Dendritic cell treated with granulocyte-macrophage colony-stimulating factor and Interleukin-4, amounts not matched to agents 40 ng/mL and 50 ng/mL, for 4 days (primary cell): ENCODE data around the gene CALHM5.
A peak's percentile ranks its signal among the peaks of the same experiment; 100 is the strongest.

Experiments used
- H3K27ac Mint-ChIP-seq: one replicate; pipeline ENCODE4 v1.8.0; 2022; ENCODE audit warnings: mild to moderate bottlenecking, mixed read lengths
- H3K27me3 Mint-ChIP-seq: one replicate; pipeline ENCODE4 v1.8.0; 2022; ENCODE audit warnings: mild to moderate bottlenecking, mixed read lengths
- H3K36me3 Mint-ChIP-seq: one replicate; pipeline ENCODE4 v1.8.0; 2022; ENCODE audit warnings: low read depth, mixed read lengths
- H3K4me1 Mint-ChIP-seq: one replicate; pipeline ENCODE4 v1.8.0; 2022; ENCODE audit warnings: low read depth, mixed read lengths
- H3K4me3 Mint-ChIP-seq: one replicate; pipeline ENCODE4 v1.8.0; 2022; ENCODE audit warnings: mild to moderate bottlenecking, moderate library complexity, mixed read lengths
- H3K9me3 Mint-ChIP-seq: one replicate; pipeline ENCODE4 v1.8.0; 2022; ENCODE audit warnings: mixed read lengths
- intact Hi-C: fragments of 100-400 bp; cut with micrococcal nuclease; formaldehyde crosslinking; loops from one replicate; pipeline ENCODE4 v1.15.0; 2022

The CALHM5 gene, protein sequence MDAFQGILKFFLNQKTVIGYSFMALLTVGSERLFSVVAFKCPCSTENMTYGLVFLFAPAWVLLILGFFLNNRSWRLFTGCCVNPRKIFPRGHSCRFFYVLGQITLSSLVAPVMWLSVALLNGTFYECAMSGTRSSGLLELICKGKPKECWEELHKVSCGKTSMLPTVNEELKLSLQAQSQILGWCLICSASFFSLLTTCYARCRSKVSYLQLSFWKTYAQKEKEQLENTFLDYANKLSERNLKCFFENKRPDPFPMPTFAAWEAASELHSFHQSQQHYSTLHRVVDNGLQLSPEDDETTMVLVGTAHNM

GRCh38 chr6:116511424-116512110 lies at the start of gene CALHM5:
Gene CALHM5, plus strand, starts transcription at chr6:116511639. Its CDS starts 58 bp downstream, at chr6:116511697.
- Mint-ChIP-seq H3K27ac (no peak within 1 kb of the TSS), H3K27me3 (peaks cover 3% of the 10 kb centered on the region), H3K9me3 (peaks cover 15% of the 10 kb centered on the region), H3K4me3 (no peak within 1 kb of the TSS), H3K36me3 (no peaks in the 10 kb centered on the region), H3K4me1 (peaks cover 6% of the 10 kb centered on the region)
- intact Hi-C loops, result no loop called here

GRCh38 chr6:116461932-116462885 lies 49.2 kb upstream of the CALHM5 start:
- peak overlapping the region; percentile 73 for H3K4me3 Mint-ChIP-seq
- intact Hi-C loops, result no loop called here
- H3K9me3 Mint-ChIP-seq, result no peaks in the 10 kb centered on the region
- no peaks in the 10 kb centered on the region for H3K36me3 Mint-ChIP-seq
- H3K4me1 Mint-ChIP-seq, result peaks cover 78% of the 10 kb centered on the region
- H3K27me3 Mint-ChIP-seq, result peaks cover 5% of the 10 kb centered on the region
- peak overlapping the region; percentile 93 for H3K27ac Mint-ChIP-seq

GRCh38 chr6:116463301-116463700 lies 48.1 kb upstream of the CALHM5 start:
- Mint-ChIP-seq H3K4me1 (peaks cover 70% of the 10 kb centered on the region), H3K4me3 (no peak overlapping the region), H3K9me3 (no peaks in the 10 kb centered on the region), H3K27me3 (peaks cover 5% of the 10 kb centered on the region), H3K27ac (no peak overlapping the region), H3K36me3 (no peaks in the 10 kb centered on the region)
- intact Hi-C loops, result no loop called here

DNA sequence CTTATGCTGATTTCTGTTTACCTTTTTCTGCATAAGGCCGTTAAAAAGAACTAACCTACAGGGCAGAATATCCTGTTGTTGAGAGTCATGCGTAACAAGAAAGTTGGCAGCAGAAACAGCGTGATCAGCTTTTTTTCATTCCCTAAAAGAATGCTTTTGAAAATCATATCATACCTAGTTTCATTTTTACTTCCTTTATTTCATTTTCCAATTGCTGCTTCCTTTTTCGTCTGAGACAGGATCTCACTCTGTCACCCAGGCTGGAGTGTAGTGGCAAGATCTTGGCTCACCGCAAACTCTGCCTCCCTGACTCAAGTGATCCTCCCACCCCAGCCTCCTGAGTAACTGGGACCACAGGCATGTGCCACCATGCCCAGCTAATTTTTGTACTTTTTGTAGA lies 46.2 kb upstream of the CALHM5 start:
- H3K36me3 Mint-ChIP-seq, result no peaks in the 10 kb centered on the region
- H3K4me1 Mint-ChIP-seq, result peaks cover 58% of the 10 kb centered on the region
- no peaks in the 10 kb centered on the region for H3K9me3 Mint-ChIP-seq
- peak overlapping the region; percentile 82 for H3K27ac Mint-ChIP-seq
- no peak overlapping the region for H3K4me3 Mint-ChIP-seq
- intact Hi-C loops, result loop anchor here (2.0 kb wide), 1 partner anchor 14 kb away; no protein-coding TSS in a partner anchor
- no peaks in the 10 kb centered on the region for H3K27me3 Mint-ChIP-seq

DNA sequence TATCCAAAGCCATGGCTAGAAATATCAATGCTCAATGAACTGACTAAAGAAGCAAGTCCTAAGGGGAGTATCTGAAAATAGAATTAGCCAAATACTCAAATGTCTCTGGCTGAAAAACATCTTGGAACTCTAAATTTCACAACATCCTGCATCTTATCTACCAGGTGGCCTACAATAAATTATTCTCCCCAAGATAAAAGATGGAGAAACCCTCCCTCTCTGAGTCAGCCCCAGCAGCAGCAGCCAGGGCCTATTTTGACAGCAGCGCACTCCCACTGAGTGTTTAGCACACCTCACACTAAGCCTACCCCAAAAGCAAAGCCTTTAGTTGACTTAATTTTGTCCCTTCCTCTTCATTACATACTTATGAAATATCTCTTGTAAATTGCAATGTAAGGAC lies 44.3 kb upstream of the CALHM5 start:
- H3K27me3 Mint-ChIP-seq, result no peaks in the 10 kb centered on the region
- no peak overlapping the region for H3K4me3 Mint-ChIP-seq
- no peaks in the 10 kb centered on the region for H3K36me3 Mint-ChIP-seq
- intact Hi-C loops, result no loop called here
- H3K9me3 Mint-ChIP-seq, result no peaks in the 10 kb centered on the region
- peaks cover 53% of the 10 kb centered on the region for H3K4me1 Mint-ChIP-seq
- peak overlapping the region; percentile 42 for H3K27ac Mint-ChIP-seq

DNA sequence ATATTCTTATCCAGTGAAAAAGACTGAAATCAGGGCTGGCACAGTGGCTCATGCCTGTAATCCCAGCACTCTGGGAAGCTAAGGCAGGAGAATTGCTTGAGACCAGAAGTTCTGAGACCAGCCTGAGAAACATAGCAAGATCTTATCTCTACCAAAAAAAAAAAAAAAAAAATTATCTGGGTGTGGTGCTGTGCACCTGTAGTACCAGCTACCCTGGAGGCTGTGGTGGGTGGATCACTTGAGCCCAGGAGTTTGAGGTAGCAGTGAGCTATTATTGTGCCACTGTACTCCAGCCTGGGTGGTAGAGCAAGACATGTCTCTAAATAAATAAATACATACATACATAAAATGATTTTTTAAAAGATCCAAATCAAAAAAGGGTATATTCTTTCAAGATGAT lies 43.9 kb upstream of the CALHM5 start:
- Mint-ChIP-seq H3K4me1 (peaks cover 49% of the 10 kb centered on the region), H3K4me3 (no peak overlapping the region), H3K27me3 (no peaks in the 10 kb centered on the region), H3K27ac (peak overlapping the region; percentile 42), H3K36me3 (no peaks in the 10 kb centered on the region), H3K9me3 (no peaks in the 10 kb centered on the region)
- intact Hi-C loops, result no loop called here

- H3K27ac Mint-ChIP-seq, result peak overlapping the region; percentile 45
Observed at GRCh38 chr6:116468293-116468692, 43.1 kb upstream of the CALHM5 start.

GRCh38 chr6:116471531-116471930 lies 39.9 kb upstream of the CALHM5 start:
- peaks cover 62% of the 10 kb centered on the region for H3K4me1 Mint-ChIP-seq
- no peaks in the 10 kb centered on the region for H3K27me3 Mint-ChIP-seq
- no peak overlapping the region for H3K4me3 Mint-ChIP-seq
- H3K36me3 Mint-ChIP-seq, result no peaks in the 10 kb centered on the region
- H3K9me3 Mint-ChIP-seq, result peaks cover 1% of the 10 kb centered on the region
- peak overlapping the region; percentile 71 for H3K27ac Mint-ChIP-seq
- intact Hi-C loops, result no loop called here

More at GRCh38 chr6:116468293-116468692, 43.1 kb upstream of the CALHM5 start:
- intact Hi-C loops, result no loop called here
- Mint-ChIP-seq H3K4me1 (peaks cover 52% of the 10 kb centered on the region), H3K36me3 (no peaks in the 10 kb centered on the region), H3K27me3 (no peaks in the 10 kb centered on the region), H3K9me3 (no peaks in the 10 kb centered on the region), H3K4me3 (no peak overlapping the region)

- no peaks in the 10 kb centered on the region for H3K36me3 Mint-ChIP-seq
- H3K4me1 Mint-ChIP-seq, result peaks cover 59% of the 10 kb centered on the region
- H3K9me3 Mint-ChIP-seq, result peaks cover 10% of the 10 kb centered on the region
- no peak overlapping the region for H3K4me3 Mint-ChIP-seq
- H3K27me3 Mint-ChIP-seq, result no peaks in the 10 kb centered on the region
- H3K27ac Mint-ChIP-seq, result peak overlapping the region; percentile 67
- intact Hi-C loops, result no loop called here
Observed at GRCh38 chr6:116472706-116473105, 38.7 kb upstream of the CALHM5 start.

DNA sequence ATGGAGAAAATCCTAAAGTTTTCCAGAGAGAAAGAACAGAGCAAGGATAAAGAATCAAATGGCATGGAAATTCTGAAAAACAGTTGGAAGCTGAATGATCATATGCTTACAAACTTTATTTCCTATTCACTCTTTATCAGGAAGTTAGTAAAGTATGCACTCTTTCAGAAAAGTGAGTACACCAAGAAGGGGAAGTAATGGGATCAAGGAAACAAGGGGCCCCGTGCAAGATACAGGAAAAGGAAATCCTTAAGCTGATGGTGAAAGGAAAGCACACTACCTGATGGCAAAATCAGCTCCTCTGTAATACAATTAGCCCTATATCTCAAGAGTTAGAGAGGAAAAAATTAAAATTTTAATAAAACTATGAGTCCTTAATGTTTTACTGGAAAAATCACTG lies 36.3 kb upstream of the CALHM5 start:
- intact Hi-C loops, result no loop called here
- Mint-ChIP-seq H3K27me3 (no peaks in the 10 kb centered on the region), H3K4me1 (peaks cover 60% of the 10 kb centered on the region), H3K36me3 (no peaks in the 10 kb centered on the region), H3K27ac (peak overlapping the region; percentile 86), H3K9me3 (peaks cover 10% of the 10 kb centered on the region), H3K4me3 (no peak overlapping the region)

DNA sequence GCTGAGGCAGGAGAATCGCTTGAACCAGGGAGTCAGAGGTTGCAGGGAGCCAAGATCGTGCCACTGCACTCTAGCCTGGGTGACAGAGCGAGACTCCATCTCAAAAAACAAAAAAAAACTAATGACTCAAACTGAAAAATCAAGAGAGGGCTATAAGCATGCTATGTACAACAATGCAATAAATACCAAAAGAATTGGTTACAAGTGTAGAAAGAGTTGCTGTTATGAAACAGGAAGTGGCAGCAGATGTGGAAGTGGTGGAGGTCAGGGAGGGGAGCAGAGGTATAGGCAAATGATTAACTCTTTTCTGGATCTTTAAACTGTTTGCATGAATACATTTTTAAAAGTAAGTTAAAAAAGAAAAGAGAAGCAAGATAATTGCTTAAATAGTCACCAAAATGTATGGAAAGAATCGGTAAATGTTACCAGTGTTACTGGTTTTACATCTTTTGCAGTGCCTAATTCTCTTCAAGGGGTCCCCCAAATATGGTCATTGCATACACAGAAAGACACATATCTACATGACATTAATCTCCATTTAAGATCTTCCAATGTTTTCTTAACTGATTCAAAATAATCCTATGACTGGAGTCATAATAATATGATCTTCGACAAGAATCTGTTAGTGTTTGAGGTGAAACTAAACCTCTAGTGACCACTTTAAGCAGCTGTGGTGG lies 35.3 kb upstream of the CALHM5 start:
- Mint-ChIP-seq H3K27ac (peak overlapping the region; percentile 86), H3K4me3 (peak overlapping the region; percentile 51), H3K9me3 (peaks cover 10% of the 10 kb centered on the region), H3K4me1 (peaks cover 59% of the 10 kb centered on the region), H3K36me3 (no peaks in the 10 kb centered on the region), H3K27me3 (no peaks in the 10 kb centered on the region)
- intact Hi-C loops, result no loop called here

GRCh38 chr6:116482780-116483179 lies 28.7 kb upstream of the CALHM5 start:
- Mint-ChIP-seq H3K36me3 (no peaks in the 10 kb centered on the region), H3K27me3 (no peaks in the 10 kb centered on the region), H3K4me1 (peaks cover 30% of the 10 kb centered on the region), H3K27ac (no peak overlapping the region), H3K4me3 (no peak overlapping the region), H3K9me3 (no peaks in the 10 kb centered on the region)
- intact Hi-C loops, result no loop called here

GRCh38 chr6:116483616-116484015 lies 27.8 kb upstream of the CALHM5 start:
- H3K4me1 Mint-ChIP-seq, result peaks cover 28% of the 10 kb centered on the region
- no peaks in the 10 kb centered on the region for H3K27me3 Mint-ChIP-seq
- H3K27ac Mint-ChIP-seq, result no peak overlapping the region
- H3K36me3 Mint-ChIP-seq, result no peaks in the 10 kb centered on the region
- H3K9me3 Mint-ChIP-seq, result no peaks in the 10 kb centered on the region
- H3K4me3 Mint-ChIP-seq, result no peak overlapping the region
- intact Hi-C loops, result no loop called here
